ENCODE measurements around the gene SHPK. TPM values are rescaled to one million over a fixed set of nuclear protein-coding genes. Genes with fewer than 3 reads are reported as not detected.

SHPK gene
- total RNA-seq, 1 donor from 2014 or later = 9.0 TPM

GRCh38 chr17:3576970-3577369, 59.1 kb downstream of the SHPK start:
- H3K4me3 ChIP-seq (ENCODE audit: low read depth, low read length) = no peak overlapping the region
- H3K36me3 ChIP-seq (ENCODE audit: control insufficient read depth, insufficient read depth, low read length) = peaks cover 6% of the 10 kb centered on the region
- FAIRE-seq (no peak), DNase-seq (ENCODE audit: low read depth) (no peak)
- no peaks in the 10 kb centered on the region for H3K27me3 ChIP-seq (ENCODE audit: control insufficient read depth, insufficient read depth, low read length)
- TF ChIP-seq CTCF (IDR thresholded peaks at IDR 0.05; ENCODE audit: insufficient read depth, low read length, severe bottlenecking) = no peak

- no peak for FAIRE-seq
These were observed 60.5 kb downstream of the SHPK start for GRCh38 chr17:3575511-3575910.

GRCh38 chr17:3574231-3574630, 61.8 kb downstream of the SHPK start:
- no peak for FAIRE-seq
- TF ChIP-seq CTCF (IDR thresholded peaks at IDR 0.05; ENCODE audit: insufficient read depth, low read length, severe bottlenecking) = no peak
- Histone ChIP-seq H3K36me3 (ENCODE audit: control insufficient read depth, insufficient read depth, low read length) (peaks cover 4% of the 10 kb centered on the region), H3K4me3 (ENCODE audit: low read depth, low read length) (no peak overlapping the region), H3K27me3 (ENCODE audit: control insufficient read depth, insufficient read depth, low read length) (no peaks in the 10 kb centered on the region)
- no peak for DNase-seq (ENCODE audit: low read depth)

More at GRCh38 chr17:3575511-3575910, 60.5 kb downstream of the SHPK start:
- Histone ChIP-seq H3K4me3 (ENCODE audit: low read depth, low read length) (no peak overlapping the region), H3K27me3 (ENCODE audit: control insufficient read depth, insufficient read depth, low read length) (no peaks in the 10 kb centered on the region), H3K36me3 (ENCODE audit: control insufficient read depth, insufficient read depth, low read length) (peaks cover 8% of the 10 kb centered on the region)
- peak; percentile 96 for DNase-seq (ENCODE audit: low read depth)
- no peak for TF ChIP-seq CTCF (IDR thresholded peaks at IDR 0.05; ENCODE audit: insufficient read depth, low read length, severe bottlenecking)

- no peak for TF ChIP-seq CTCF (IDR thresholded peaks at IDR 0.05; ENCODE audit: insufficient read depth, low read length, severe bottlenecking)
- Histone ChIP-seq H3K4me3 (ENCODE audit: low read depth, low read length) (no peak overlapping the region), H3K27me3 (ENCODE audit: control insufficient read depth, insufficient read depth, low read length) (no peaks in the 10 kb centered on the region), H3K36me3 (ENCODE audit: control insufficient read depth, insufficient read depth, low read length) (peaks cover 4% of the 10 kb centered on the region)
- FAIRE-seq = no peak
- DNase-seq (ENCODE audit: low read depth) = no peak
These were observed 62.6 kb downstream of the SHPK start for GRCh38 chr17:3573246-3574100.

- TF ChIP-seq CTCF (IDR thresholded peaks at IDR 0.05; ENCODE audit: insufficient read depth, low read length, severe bottlenecking) = no peak
- Histone ChIP-seq H3K36me3 (ENCODE audit: control insufficient read depth, insufficient read depth, low read length) (peaks cover 4% of the 10 kb centered on the region), H3K27me3 (ENCODE audit: control insufficient read depth, insufficient read depth, low read length) (no peaks in the 10 kb centered on the region), H3K4me3 (ENCODE audit: low read depth, low read length) (no peak overlapping the region)
- FAIRE-seq (no peak), DNase-seq (ENCODE audit: low read depth) (no peak)
These were observed 63.8 kb downstream of the SHPK start for GRCh38 chr17:3572231-3572630.
